Measurements from ENCODE around the gene SCAF8.

- no peak for TF ChIP-seq CTCF (IDR thresholded peaks at IDR 0.05)
- no peak for TF ChIP-seq REST (IDR thresholded peaks at IDR 0.05; ENCODE audit: low read depth, low read length)
- TF ChIP-seq MAX (IDR thresholded peaks at IDR 0.05; ENCODE audit: low read depth): no peak
- no peak for TF ChIP-seq EP300 (IDR thresholded peaks at IDR 0.05; ENCODE audit: borderline replicate concordance in 1 of 2, low read depth in 1 of 2, low read length in 1 of 2)
- TF ChIP-seq GATA2 (CRISPR knock-in tag; IDR thresholded peaks at IDR 0.05): no peak
Measured at GRCh38 chr6:154800338-154800737, 67.1 kb downstream of the SCAF8 start.

Measured in SK-N-SH (cell line).